Activated CD4-positive, alpha-beta T cell treated with anti-CD3 and anti-CD28 coated beads, Interleukin-2, amount 50 U/mL, for 4 hours (primary cell): ENCODE data around the gene CCDC102B.
"Not testable (repeated sequence)": the region's sequence is repeated elsewhere in the genome, so short reads cannot be mapped to it uniquely, and the experiment has no call there.

Source experiments
- DNase-seq, 2 experiments: peaks; one replicate each; pipeline ENCODE4 v3.0.0-alpha.2; 2020

The CCDC102B gene

DNA sequence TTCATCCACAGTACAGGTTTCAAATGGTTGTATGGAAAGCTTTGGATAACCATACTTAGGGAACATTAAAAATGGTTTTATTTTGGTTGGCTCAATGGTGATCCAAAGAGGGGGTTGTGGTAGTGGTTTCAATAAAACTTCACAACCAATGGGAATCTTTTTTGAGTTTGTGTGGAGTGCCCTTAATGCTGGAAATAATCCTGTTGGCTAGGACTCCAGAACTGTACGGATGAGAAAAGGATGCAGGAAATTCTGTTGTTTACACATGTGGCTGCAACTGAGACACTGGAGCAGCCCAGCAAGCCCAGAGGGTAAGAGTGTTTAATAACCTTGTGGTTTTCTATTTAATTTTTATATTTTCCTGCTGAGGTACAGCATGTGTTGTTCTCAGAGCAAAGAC lies at the start of gene CCDC102B:
Gene CCDC102B (plus strand): TSS at position 210 of the 400 bp plus-strand sequence. CDS start 38,684 bp downstream, outside the sequence.
- DNase-seq = no peak

GRCh38 chr18:68757126-68757525 lies 40.8 kb upstream of the CCDC102B start:
- DNase-seq = no peak

DNA sequence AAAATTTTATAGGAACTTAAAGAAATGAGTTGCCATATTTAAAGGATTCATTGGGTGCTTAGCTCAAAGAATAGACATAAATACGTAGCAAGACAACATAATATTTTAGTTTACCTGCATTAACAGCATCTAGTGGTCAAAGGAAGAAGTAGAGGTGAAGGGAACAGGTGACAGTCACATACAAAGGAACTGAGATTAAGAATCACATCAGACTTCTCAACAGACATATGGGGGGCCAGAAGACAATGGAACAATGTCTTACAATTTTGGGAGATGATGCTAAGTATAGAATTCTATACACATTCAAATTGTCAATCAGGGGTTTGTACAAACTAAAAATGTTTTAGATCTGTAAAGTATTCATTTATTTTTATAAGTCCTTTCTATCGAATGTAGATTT lies 38.6 kb upstream of the CCDC102B start:
- no peak for DNase-seq

DNA sequence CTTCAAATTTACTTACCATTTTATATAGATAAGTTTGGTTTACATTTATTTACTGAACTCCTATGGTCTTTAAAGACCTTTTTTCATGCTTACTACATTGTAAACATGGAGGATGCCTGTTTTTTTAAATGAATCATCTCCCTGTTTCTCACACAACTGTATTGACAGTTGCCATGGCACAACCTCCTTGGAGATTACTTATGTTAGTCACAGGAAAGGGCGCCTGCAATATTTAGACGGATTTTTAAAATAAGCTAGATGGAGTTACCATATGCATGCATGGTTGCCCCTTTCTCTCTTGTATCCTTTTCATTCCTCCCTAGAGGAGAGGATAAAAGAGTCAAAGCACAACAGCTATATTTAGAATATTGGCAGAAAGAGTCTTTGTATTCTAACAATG lies 34.8 kb upstream of the CCDC102B start:
- DNase-seq = no peak

DNA sequence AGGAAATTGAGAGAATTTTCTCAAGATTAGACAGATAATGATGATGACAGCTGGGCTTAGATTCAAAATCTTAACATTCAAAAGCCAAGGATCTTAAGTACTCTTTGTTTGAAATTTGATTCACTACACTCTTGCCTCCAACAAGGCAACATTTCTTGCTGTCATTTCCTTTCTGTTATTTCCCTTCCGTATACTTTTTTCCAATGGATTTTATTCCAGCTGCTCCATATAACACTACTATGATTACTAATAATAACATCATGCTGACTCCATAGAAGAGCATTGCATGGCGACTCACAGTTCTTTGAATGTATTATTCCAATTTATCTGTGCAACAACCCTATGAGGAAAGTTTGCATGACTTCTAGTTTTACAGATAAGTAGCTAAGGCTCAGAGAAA lies 33.9 kb upstream of the CCDC102B start:
- no peak for DNase-seq

DNA sequence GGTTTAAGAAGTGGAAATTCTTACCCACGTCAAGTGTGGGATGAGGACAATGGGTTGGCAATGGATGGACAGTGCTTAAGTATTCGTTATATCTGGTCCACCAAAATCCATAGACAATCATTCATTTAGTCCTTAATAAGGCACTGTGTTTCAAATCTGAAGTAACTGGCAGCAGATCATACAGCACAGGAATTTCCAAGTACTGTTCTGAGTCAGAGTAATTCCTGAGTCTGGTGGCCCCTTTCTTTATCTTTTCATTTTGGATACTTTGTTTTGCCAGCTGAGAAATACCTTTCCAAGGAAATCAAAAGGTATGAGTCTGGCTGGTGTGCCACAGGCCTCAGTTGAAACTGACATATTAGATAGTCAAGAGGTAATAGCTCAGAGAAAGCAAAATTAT lies 31.4 kb upstream of the CCDC102B start:
- DNase-seq = no peak

GRCh38 chr18:68769461-68769860 lies 28.4 kb upstream of the CCDC102B start:
- no peak for DNase-seq

GRCh38 chr18:68772268-68772667 lies 25.6 kb upstream of the CCDC102B start:
- DNase-seq = no peak

DNA sequence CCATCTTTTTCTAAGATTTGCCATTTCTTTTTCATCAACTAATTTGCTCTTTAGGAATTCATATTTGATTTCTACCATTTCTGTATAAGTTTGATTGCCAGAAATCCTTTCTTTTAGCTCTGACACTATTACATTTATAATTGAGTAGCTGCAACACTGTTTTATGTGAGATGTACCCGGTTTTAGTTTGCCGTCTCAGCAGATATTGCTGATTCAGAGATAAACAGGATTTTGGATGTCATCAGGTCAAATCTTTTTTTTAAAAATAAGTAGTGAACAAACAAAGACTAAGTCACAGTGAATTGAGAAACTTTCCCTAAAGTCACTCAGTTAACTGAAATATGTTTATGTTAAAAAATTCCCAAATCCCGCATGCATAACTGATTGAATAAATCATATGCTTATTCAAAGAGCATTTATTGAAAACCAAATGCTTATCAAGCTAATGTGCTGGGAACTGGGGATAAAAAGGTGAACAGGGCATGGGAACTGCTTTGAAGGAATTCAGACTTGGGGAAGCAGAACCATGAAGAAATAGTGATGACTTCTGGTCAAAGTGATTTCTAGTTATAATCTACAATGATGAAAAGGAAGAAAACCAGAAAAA lies 19.5 kb upstream of the CCDC102B start:
- no peak for DNase-seq

DNA sequence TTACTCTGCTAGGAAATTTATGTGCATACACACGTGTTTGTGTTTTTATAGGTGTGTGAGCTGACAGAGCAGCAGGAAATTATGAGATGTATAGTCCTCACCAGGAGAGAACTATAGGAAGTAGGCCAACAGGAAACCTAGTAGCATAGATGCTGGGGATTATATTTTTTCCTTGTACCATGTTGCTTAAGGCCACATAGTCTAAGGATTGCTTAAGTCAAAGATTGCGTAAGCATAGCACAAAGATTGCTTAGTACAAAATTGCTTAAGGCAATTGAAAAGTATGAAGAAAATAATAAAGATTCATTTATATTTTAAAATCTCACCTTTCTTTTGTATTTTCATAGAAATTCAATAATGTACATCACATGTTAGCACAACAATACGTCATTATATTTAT lies 18.7 kb upstream of the CCDC102B start:
- DNase-seq = no peak

DNA sequence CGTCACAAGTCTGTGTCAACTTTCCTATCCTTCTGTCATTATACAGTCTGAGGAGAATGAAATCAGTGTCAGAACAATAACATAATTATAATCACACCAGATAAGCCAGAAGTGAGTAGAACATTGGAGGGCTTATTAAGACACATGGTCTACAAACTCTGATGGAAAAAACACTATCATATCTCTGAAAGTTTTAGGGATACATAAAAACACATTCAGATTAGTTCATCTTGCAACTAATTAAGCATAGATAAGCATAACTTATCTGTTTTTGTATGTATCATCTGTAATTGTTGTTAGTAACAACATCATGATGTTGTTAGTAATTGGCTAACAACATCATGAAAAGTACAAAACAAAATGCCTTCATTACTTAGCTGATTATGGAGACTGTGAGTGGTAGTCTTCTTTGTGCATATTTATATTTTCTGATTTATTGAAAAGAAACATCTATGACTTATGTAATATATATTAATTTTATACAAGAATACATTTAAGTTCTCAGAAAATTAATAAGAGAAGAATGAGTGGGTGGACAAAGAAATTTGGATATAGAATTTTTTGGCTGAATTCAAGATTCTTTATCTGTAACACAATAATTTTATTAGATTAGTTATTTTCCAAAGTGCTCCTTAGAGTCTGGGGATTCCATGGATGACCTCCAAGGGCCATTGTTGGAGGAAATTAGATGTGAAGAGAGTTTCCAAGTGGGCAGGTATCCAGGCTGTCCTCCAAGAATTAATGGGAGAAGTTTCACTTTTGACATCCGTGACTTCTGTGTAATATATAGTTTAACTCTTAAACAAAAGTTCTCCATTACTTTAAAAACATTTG lies 16.9 kb upstream of the CCDC102B start:
- DNase-seq = no peak

- DNase-seq = no peak
Measured at GRCh38 chr18:68783506-68783905, 14.4 kb upstream of the CCDC102B start.

DNA sequence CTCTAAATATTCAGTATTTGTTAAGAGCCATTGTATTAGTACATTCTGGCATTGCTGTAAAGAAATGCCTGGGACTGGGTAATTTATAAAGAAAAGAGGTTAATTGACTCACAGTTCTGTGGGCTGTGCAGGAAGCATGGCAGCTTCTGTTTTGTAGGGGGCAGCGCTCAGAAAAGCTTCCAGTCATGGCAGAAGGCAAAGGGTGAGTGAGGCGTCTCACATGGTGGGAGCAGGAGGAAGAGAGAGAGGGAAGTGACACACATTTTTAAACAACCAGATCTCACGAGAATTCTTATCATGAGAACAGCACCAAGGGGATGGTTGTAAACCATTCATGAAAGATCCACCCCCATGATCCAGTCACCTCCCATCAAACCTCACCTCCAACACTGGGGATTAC lies 13.8 kb upstream of the CCDC102B start:
- no peak for DNase-seq

- DNase-seq = not testable (repeated sequence)
Measured at GRCh38 chr18:68790290-68790689, 7.6 kb upstream of the CCDC102B start.

DNA sequence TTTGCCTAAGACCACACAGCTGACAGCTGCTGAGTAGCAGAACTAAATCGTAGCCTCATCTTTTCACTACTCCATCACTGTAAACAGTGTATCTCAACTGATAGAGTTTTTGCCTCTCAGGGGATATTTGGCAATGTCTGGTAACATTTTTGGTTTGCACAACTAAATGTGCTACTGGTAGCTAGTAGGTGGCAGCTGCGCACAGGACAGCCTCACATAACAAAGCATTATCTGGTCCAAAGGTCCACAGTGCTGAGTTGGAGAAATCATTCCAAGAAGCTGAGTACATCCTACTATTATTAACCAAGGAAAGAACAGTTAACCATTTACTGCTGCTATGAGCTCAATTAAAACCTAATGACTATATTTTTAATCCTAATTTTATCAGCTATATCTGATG lies 6.1 kb upstream of the CCDC102B start:
- DNase-seq = no peak

- no peak for DNase-seq
Measured at GRCh38 chr18:68793951-68794350, 3.9 kb upstream of the CCDC102B start.

DNA sequence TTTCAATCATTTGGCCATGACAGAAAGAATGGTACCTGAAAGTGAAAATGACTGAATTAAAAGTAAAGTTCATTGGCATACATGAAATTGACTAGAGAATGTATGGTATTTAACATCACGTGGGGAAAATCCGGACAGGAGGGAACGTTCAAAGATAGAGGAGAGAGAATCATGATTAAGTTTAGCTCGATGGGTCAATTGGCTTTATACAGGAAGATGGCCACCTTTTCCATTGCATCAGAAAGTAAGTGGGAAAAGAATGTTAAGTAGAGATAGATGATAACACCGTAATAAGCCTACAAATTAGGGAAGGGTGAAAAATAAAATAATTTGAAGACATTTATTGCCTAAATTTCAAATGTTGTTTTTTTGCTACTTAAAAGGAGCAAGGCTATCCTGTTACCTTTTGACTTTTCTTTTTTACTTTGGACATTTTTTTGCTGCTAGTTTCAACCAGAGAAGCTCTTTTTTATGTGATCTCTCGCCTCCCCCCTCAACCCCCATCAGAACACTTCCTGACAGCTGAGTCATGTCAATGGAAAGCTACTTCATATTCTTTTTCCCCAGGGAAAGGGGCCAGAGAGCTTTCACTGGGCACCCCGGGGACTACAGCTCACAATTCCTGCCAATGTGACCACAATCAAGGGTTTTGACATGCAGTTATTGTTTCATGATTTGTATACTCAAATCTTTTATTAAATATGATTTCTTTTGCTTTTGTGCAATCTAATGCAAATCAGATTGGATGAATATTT lies 767 bp upstream of the CCDC102B start:
- DNase-seq = no peak

DNA sequence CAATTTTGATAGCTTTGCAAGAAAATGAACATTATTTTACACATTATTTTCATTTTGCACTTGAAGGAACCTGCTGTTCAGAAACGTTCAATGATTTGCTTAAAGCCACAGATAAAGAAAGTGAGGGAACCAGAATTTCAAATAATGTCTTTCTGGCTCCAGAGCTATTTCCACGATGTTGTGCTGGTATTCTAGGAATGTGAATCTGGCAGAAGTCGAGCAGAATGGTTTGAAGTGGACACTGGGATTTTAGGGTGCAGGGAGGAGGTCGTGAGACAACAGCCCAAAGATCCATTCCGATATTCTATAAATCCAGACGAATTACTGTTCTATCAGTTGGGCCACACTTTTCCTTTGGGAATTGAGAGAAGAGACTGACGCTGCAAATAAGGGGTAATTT lies 2.2 kb downstream of the CCDC102B start:
- no peak for DNase-seq

GRCh38 chr18:68803356-68803755 lies 5.5 kb downstream of the CCDC102B start:
- DNase-seq = no peak

- no peak for DNase-seq
Measured at GRCh38 chr18:68817584-68817983, 19.7 kb downstream of the CCDC102B start.

DNA sequence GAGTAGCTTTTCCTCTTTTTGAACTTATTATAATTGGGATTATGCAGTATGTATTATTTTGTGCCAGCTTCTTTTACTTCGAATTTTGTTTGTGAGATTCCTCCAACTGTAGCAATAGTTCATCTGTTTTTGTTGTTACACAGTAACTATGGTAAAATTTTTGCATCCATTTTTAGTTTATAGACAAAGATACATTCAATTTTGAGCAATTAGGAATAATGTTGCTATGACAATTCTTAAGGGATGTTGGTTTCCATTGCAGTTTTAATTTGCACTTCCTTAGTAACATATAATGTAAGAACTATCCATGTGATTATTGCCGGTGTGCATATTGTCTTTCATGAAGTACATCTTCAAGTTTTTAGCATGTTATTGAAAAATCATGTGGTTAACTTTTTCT lies 20.7 kb downstream of the CCDC102B start:
- no peak for DNase-seq

- no peak for DNase-seq
Measured at GRCh38 chr18:68822926-68823325, 25.0 kb downstream of the CCDC102B start.

DNA sequence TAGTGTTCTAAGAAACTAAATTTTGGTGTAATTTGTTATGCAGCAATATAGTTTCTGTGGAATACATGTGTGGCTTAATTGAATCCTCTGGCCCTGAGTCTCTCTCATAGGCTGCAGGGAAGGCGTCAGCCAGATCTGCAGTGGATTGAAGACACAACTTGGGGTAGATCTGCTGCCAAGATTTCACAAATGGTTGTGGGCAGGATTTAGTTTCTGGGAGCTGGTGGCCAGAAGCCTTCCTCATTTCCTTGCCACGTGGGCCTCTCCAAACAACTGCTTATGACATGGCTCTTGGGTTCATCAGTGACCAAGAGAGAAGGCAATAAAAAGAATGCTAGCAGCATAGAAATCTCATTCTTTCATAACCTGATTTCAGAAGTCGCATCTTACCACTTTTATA lies 28.2 kb downstream of the CCDC102B start:
- no peak for DNase-seq
